Nephron (organoid): ENCODE measurements around the gene IL1RAPL1.
A peak's percentile ranks its signal among the peaks of the same experiment; 100 is the strongest.

Experiments
- H3K27ac Mint-ChIP-seq, 3 experiments: 2 replicates each; pipeline ENCODE4 v1.8.0; 2020; ENCODE audit warnings: mixed read lengths in 3 of 3, mild to moderate bottlenecking in 2 of 3, moderate library complexity in 1 of 3
- H3K27me3 Mint-ChIP-seq: 2 replicates; pipeline ENCODE4 v1.8.0; 2021; ENCODE audit warnings: low read depth, mild to moderate bottlenecking, moderate library complexity, mixed read lengths
- H3K36me3 Mint-ChIP-seq: 2 replicates; pipeline ENCODE4 v1.8.0; 2020; ENCODE audit warnings: low read depth, mixed read lengths
- H3K4me1 Mint-ChIP-seq: 2 replicates; pipeline ENCODE4 v1.8.0; 2020; ENCODE audit warnings: mixed read lengths
- H3K4me3 Mint-ChIP-seq, 3 experiments: 2 replicates each; pipeline ENCODE4 v1.8.0; 2020; ENCODE audit warnings: mild to moderate bottlenecking in 3 of 3, mixed read lengths in 3 of 3, moderate library complexity in 2 of 3
- H3K9me3 Mint-ChIP-seq: 2 replicates; pipeline ENCODE4 v1.8.0; 2020; ENCODE audit warnings: mixed read lengths
- TF ChIP-seq, protein P1 (sequence below), 3 experiments: fragments of 200-600 bp; sonication (generic); IDR thresholded peaks; one replicate each; pipeline ENCODE4 v1.5.0; 2021; ENCODE audit warnings: antibody characterized with exemption in 3 of 3; ENCODE audit not compliant: unreplicated experiment in 3 of 3

IL1RAPL1 gene

DNA sequence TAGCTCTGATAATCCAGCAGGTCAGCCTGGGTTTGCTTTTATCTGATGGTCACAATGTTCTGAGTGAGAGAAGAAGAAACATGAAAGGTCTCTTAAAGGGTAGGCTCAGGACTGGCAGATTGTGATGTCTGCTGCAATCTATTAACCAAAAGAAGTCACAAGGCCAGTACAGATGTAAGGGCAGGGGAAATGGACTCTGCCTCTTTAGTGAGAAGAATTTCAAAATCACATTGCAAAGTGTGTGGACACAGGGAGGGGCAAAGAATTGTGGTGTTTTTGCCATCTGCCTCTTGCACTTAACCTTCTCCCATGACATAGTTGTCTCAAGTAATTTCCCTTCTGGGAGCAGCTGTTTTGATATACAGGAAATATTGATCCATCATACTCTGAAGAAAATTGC, 40.9 kb downstream of the IL1RAPL1 start:
- Mint-ChIP-seq H3K27ac (peak overlapping the region; percentile 64 to 82 (median 67)), H3K4me3 (no peak overlapping the region), H3K36me3 (peaks cover 6% of the 10 kb centered on the region), H3K27me3 (no peaks in the 10 kb centered on the region), H3K4me1 (peaks cover 55% of the 10 kb centered on the region), H3K9me3 (no peaks in the 10 kb centered on the region)
- TF ChIP-seq, protein P1, sequence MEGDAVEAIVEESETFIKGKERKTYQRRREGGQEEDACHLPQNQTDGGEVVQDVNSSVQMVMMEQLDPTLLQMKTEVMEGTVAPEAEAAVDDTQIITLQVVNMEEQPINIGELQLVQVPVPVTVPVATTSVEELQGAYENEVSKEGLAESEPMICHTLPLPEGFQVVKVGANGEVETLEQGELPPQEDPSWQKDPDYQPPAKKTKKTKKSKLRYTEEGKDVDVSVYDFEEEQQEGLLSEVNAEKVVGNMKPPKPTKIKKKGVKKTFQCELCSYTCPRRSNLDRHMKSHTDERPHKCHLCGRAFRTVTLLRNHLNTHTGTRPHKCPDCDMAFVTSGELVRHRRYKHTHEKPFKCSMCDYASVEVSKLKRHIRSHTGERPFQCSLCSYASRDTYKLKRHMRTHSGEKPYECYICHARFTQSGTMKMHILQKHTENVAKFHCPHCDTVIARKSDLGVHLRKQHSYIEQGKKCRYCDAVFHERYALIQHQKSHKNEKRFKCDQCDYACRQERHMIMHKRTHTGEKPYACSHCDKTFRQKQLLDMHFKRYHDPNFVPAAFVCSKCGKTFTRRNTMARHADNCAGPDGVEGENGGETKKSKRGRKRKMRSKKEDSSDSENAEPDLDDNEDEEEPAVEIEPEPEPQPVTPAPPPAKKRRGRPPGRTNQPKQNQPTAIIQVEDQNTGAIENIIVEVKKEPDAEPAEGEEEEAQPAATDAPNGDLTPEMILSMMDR (IDR thresholded peaks at IDR 0.05; ENCODE audit: unreplicated experiment in 3 of 3), result no peak

DNA sequence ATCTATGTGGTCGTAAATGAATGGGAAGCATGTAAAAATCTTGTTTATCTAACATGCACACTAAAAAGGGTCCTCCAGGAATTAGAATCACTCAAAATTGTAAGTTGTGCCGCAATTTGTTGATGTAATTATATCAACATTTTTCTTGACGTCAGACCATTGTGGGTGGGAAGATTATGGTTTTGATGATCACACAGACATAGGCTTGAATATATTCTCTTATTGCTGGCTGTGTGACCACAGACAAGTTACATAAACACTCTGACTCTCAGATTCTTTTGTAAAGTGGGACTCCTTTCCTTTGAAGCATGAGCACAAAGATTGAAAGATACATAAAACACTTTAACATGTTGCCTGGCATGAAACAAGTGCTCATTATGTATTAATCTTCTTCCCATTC, 51.5 kb downstream of the IL1RAPL1 start:
- Mint-ChIP-seq H3K27ac (peak overlapping the region; percentile 26 to 90 (median 78)), H3K4me3 (no peak overlapping the region), H3K36me3 (peaks cover 27% of the 10 kb centered on the region), H3K4me1 (peaks cover 35% of the 10 kb centered on the region), H3K9me3 (peaks cover 19% of the 10 kb centered on the region), H3K27me3 (no peaks in the 10 kb centered on the region)
- TF ChIP-seq, protein P1 (IDR thresholded peaks at IDR 0.05; ENCODE audit: unreplicated experiment in 3 of 3), result no peak

DNA sequence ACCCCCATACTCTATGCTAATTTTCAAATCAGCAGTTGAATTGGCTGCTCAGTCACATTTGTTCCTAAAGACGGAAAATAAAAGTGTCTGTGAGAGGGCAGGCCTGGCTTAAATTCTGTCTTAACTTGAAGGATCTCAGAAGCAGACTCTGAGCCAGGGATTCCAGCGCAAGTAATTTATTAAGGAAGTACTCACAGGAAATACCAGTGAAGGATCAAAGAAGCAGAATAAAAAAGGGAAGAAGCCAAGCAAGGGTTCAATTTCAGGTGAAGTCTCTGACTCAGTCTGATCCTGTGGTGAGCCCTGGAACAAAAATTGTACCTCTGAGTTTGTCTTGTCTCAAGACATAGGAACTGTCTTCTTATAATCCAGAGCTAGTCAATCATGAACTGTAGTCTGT, 52.2 kb downstream of the IL1RAPL1 start:
- Mint-ChIP-seq H3K27ac (peak overlapping the region; percentile 78 to 91 (median 90)), H3K27me3 (no peaks in the 10 kb centered on the region), H3K36me3 (peaks cover 29% of the 10 kb centered on the region), H3K4me3 (no peak overlapping the region), H3K9me3 (peaks cover 19% of the 10 kb centered on the region), H3K4me1 (peaks cover 42% of the 10 kb centered on the region)
- TF ChIP-seq, protein P1 (IDR thresholded peaks at IDR 0.05; ENCODE audit: unreplicated experiment in 3 of 3), result no peak

DNA sequence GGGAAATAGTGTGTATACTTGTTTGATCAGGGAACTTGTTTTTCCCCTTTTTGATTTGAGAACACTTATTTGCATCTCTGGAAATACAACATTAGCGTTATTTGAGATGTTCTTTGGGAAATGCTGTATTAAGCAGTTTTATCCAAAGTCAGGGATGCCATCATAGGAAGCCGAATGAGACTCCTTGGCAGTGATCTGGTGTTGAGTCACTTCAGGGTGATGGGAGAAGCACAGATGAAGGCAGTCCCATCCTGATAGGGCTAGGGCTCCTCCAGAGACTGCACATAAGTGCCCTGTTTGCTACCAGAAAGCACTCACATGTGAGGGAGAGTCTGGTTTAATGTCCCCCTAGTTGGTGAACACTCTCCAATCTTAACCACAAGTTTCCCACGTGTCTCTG, 62.3 kb downstream of the IL1RAPL1 start:
- peaks cover 15% of the 10 kb centered on the region for H3K4me1 Mint-ChIP-seq
- peaks cover 9% of the 10 kb centered on the region for H3K36me3 Mint-ChIP-seq
- H3K9me3 Mint-ChIP-seq, result peaks cover 5% of the 10 kb centered on the region
- H3K4me3 Mint-ChIP-seq, result no peak overlapping the region
- TF ChIP-seq, protein P1 (IDR thresholded peaks at IDR 0.05; ENCODE audit: unreplicated experiment in 3 of 3), result no peak
- H3K27ac Mint-ChIP-seq, result no peak overlapping the region
- no peaks in the 10 kb centered on the region for H3K27me3 Mint-ChIP-seq

DNA sequence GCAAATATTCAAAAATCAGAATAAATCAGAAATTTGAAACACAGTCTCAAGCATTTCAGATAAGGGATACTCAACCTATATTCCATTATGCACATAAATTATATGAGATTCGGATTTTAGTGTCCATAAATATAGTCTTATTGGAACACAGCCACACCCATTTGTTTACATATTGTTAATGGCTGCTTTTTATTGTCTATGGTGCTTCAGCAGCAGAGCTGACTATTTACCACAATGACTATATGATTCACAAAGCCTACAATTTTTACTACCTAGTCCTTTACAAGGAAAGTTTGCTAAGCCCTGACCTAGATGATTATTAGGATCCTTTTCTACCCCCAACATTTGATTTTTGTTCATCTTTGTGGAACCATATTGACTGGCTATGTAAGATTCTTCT, 63.9 kb downstream of the IL1RAPL1 start:
- Mint-ChIP-seq H3K36me3 (peaks cover 21% of the 10 kb centered on the region), H3K4me3 (no peak overlapping the region), H3K27me3 (no peaks in the 10 kb centered on the region), H3K9me3 (peaks cover 14% of the 10 kb centered on the region), H3K27ac (peak overlapping the region in 1 of 3 experiments; percentile 3), H3K4me1 (peaks cover 15% of the 10 kb centered on the region)
- TF ChIP-seq, protein P1 (IDR thresholded peaks at IDR 0.05; ENCODE audit: unreplicated experiment in 3 of 3), result no peak

DNA sequence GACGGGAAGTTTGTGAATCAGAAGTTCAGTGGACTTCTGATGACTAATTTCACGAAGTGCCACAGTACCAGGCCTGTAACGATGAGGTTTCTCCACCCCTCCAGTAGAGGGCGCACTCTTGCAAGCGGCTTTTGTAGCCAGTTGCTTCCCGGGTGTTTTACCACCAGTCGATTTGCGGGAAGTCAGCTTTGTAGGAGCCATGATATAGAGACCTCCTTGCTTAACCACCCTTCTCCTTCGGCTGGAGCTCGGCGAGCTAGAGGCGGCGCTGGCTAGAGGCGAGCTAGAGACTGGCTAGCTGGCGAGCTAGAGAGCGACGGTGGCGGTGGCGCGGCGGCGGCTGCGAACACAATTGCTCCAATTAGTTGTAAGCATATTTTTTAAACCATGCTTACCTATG, 72.0 kb downstream of the IL1RAPL1 start:
- Mint-ChIP-seq H3K4me3 (no peak overlapping the region), H3K36me3 (peaks cover 25% of the 10 kb centered on the region), H3K9me3 (peaks cover 12% of the 10 kb centered on the region), H3K4me1 (peaks cover 43% of the 10 kb centered on the region), H3K27ac (peak overlapping the region in 1 of 3 experiments; percentile 32), H3K27me3 (no peaks in the 10 kb centered on the region)
- TF ChIP-seq, protein P1 (IDR thresholded peaks at IDR 0.05; ENCODE audit: unreplicated experiment in 3 of 3), result peak in 2 of 3 experiments; percentile 15
